ENCODE results near the gene ATP8B3.

Gene ATP8B3

GRCh38 chr19:1758959-1759903, 52.8 kb downstream of the ATP8B3 start:
- in situ Hi-C loops (cut with MboI; ENCODE audit: low sequenced_read_pairs): no loop called here

GRCh38 chr19:1758231-1758577, 53.9 kb downstream of the ATP8B3 start:
- in situ Hi-C loops (cut with MboI; ENCODE audit: low sequenced_read_pairs): no loop called here

- in situ Hi-C loops (cut with MboI; ENCODE audit: low sequenced_read_pairs): no loop called here
Measured at GRCh38 chr19:1757468-1758230, 54.4 kb downstream of the ATP8B3 start.

GRCh38 chr19:1756705-1757465, 55.2 kb downstream of the ATP8B3 start:
- in situ Hi-C loops (cut with MboI; ENCODE audit: low sequenced_read_pairs): no loop called here

- in situ Hi-C loops (cut with MboI; ENCODE audit: low sequenced_read_pairs): no loop called here
Measured at GRCh38 chr19:1756264-1756663, 55.8 kb downstream of the ATP8B3 start.

GRCh38 chr19:1755467-1756171, 56.5 kb downstream of the ATP8B3 start:
- in situ Hi-C loops (cut with MboI; ENCODE audit: low sequenced_read_pairs): no loop called here

GRCh38 chr19:1754636-1755466, 57.2 kb downstream of the ATP8B3 start:
- in situ Hi-C loops (cut with MboI; ENCODE audit: low sequenced_read_pairs): no loop called here

- in situ Hi-C loops (cut with MboI; ENCODE audit: low sequenced_read_pairs): no loop called here
Measured at GRCh38 chr19:1754018-1754635, 57.9 kb downstream of the ATP8B3 start.

- in situ Hi-C loops (cut with MboI; ENCODE audit: low sequenced_read_pairs): no loop called here
Measured at GRCh38 chr19:1752757-1753728, 59.0 kb downstream of the ATP8B3 start, which contains the start of gene ONECUT3. Gene ONECUT3, plus strand, starts transcription at chr19:1753506. Its CDS starts 157 bp downstream, at chr19:1753663.

GRCh38 chr19:1752009-1752756, 59.9 kb downstream of the ATP8B3 start:
- in situ Hi-C loops (cut with MboI; ENCODE audit: low sequenced_read_pairs): no loop called here

GRCh38 chr19:1751367-1752008, 60.6 kb downstream of the ATP8B3 start:
- in situ Hi-C loops (cut with MboI; ENCODE audit: low sequenced_read_pairs): no loop called here

- in situ Hi-C loops (cut with MboI; ENCODE audit: low sequenced_read_pairs): no loop called here
Measured at GRCh38 chr19:1750343-1751021, 61.6 kb downstream of the ATP8B3 start.

GRCh38 chr19:1749373-1750342, 62.4 kb downstream of the ATP8B3 start:
- in situ Hi-C loops (cut with MboI; ENCODE audit: low sequenced_read_pairs): no loop called here

GRCh38 chr19:1748873-1749341, 63.2 kb downstream of the ATP8B3 start:
- in situ Hi-C loops (cut with MboI; ENCODE audit: low sequenced_read_pairs): no loop called here

All from HL-60/S4 (cell line).